ENCODE data around the gene GNA12. TPM values are rescaled to one million over a fixed set of nuclear protein-coding genes. Genes with fewer than 3 reads are reported as not detected.
"Not testable (repeated sequence)": the region's sequence is repeated elsewhere in the genome, so short reads cannot be mapped to it uniquely, and the experiment has no call there.

The GNA12 gene
- total RNA-seq, 3 donors from 2014 or later (not counting 1 experiment from before 2014, with no cell fraction given), result 12.6 to 20.2 (median 19.5) TPM

DNA sequence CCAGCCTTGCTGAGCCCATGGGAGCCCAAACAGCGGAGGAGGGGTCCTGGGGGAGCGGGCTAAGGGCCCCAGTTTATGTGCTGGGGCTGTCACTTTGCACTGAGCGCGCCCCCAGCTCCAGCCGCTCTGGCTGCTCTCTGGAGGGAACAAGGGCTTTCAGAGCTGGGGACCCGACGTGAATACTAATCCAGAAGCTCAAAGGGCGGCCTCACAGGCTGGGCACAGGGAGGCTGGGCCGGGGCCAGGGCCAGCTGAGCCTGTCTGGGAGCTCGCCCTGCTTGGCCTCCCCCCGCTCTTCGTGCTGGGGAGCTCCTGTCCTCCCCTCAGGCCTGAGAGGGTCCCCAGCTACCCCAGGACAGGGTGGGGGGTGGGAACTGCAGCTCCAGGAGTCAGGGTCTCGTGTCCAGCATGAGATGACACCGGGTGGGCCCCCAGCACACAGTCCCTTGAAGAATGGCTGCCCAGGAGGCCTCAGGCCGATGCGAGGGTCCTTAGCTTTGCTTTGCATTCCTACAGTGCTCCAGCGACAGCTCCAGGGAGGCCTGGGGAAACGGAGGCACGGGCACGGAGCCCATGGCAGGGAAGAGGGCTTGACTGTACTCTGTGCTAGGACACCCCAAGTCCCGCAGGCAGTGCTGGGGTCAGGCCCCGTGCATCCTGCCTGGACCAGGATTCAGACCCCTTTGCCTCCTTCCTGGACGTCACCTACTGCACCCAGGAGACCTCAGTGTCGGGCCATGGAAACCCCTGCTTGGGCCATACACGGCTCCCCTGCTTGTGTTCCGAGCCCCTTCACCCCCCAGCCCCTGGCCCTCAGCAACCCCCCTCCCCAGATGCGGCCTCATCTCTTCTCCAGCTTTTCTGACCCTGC, 161.9 kb downstream of the GNA12 start:
- H3K27ac Mint-ChIP-seq, result no peak overlapping the region
- 88% methylated on average over 27 of the region's 27 CpGs for WGBS (ENCODE audit: insufficient coverage)
- no peaks in the 10 kb centered on the region for H3K36me3 ChIP-seq (ENCODE audit: control insufficient read depth, insufficient read depth, low read length)
- DNase-seq (no peak), ATAC-seq (no peak)
- peaks cover 8% of the 10 kb centered on the region for H3K27me3 ChIP-seq (ENCODE audit: control insufficient read depth, insufficient read depth, low read length)
- TF ChIP-seq, protein P1, sequence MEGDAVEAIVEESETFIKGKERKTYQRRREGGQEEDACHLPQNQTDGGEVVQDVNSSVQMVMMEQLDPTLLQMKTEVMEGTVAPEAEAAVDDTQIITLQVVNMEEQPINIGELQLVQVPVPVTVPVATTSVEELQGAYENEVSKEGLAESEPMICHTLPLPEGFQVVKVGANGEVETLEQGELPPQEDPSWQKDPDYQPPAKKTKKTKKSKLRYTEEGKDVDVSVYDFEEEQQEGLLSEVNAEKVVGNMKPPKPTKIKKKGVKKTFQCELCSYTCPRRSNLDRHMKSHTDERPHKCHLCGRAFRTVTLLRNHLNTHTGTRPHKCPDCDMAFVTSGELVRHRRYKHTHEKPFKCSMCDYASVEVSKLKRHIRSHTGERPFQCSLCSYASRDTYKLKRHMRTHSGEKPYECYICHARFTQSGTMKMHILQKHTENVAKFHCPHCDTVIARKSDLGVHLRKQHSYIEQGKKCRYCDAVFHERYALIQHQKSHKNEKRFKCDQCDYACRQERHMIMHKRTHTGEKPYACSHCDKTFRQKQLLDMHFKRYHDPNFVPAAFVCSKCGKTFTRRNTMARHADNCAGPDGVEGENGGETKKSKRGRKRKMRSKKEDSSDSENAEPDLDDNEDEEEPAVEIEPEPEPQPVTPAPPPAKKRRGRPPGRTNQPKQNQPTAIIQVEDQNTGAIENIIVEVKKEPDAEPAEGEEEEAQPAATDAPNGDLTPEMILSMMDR (IDR thresholded peaks at IDR 0.05), result no peak
- H3K4me3 Mint-ChIP-seq, result no peak overlapping the region
- H3K27me3 Mint-ChIP-seq (ENCODE audit: low read depth in 2 of 2), result peaks cover 18 to 19% of the 10 kb centered on the region in 2 donors
- no peaks in the 10 kb centered on the region for H3K4me1 ChIP-seq (ENCODE audit: control insufficient read depth, insufficient read depth, low read length)
- no peaks in the 10 kb centered on the region for H3K36me3 Mint-ChIP-seq
- H3K9me3 Mint-ChIP-seq, result no peaks in the 10 kb centered on the region
- H3K9me3 ChIP-seq (ENCODE audit: control insufficient read depth, insufficient read depth, low read length), result no peaks in the 10 kb centered on the region
- intact Hi-C loops (cut with micrococcal nuclease), result loop anchor here (5.0 kb wide), 2 partner anchors 205 to 230 kb away; partner anchors contain the start of gene GRIFIN
- peaks cover 0 to 4% of the 10 kb centered on the region in 2 donors for H3K4me1 Mint-ChIP-seq
- H3K4me3 ChIP-seq (ENCODE audit: low read length), result no peak overlapping the region
- H3K27ac ChIP-seq (ENCODE audit: low read length), result no peak overlapping the region

- peak; percentile 56 to 70 (median 67) for ATAC-seq
These were observed 163.2 kb downstream of the GNA12 start for GRCh38 chr7:2680792-2681490.

DNA sequence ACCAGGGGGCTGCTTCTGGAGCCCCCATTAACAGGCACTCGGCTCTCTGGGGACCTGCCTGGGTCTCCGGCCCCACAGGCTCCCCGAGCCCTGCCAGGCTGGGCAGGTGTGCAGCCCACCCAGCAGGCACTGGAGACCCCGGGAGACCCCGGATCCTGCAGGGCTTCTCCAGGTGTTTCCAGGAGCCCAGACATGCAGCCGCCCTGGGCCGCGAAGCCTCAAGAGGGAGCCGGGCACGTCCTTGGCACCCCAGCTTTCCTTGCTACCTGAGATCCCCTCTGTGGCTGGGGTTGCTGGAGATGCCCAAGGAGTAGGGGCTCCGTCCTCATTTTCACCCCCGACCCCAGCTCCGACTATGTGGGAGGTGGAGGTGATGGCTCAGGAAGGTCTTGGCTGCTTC, 163.9 kb downstream of the GNA12 start:
- peaks cover 11 to 13% of the 10 kb centered on the region in 2 donors for H3K27me3 Mint-ChIP-seq (ENCODE audit: low read depth in 2 of 2)
- H3K36me3 ChIP-seq (ENCODE audit: control insufficient read depth, insufficient read depth, low read length), result no peaks in the 10 kb centered on the region
- H3K9me3 Mint-ChIP-seq, result no peaks in the 10 kb centered on the region
- ATAC-seq (no peak), DNase-seq (no peak)
- TF ChIP-seq, protein P1 (IDR thresholded peaks at IDR 0.05), result no peak
- no peaks in the 10 kb centered on the region for H3K36me3 Mint-ChIP-seq
- no peaks in the 10 kb centered on the region for H3K9me3 ChIP-seq (ENCODE audit: control insufficient read depth, insufficient read depth, low read length)
- H3K4me3 Mint-ChIP-seq, result no peak overlapping the region
- no peak overlapping the region for H3K27ac ChIP-seq (ENCODE audit: low read length)
- intact Hi-C loops (cut with micrococcal nuclease), result loop anchor here (5.0 kb wide), 2 partner anchors 203 to 228 kb away; partner anchors contain the start of gene GRIFIN
- no peak overlapping the region for H3K27ac Mint-ChIP-seq
- 90% methylated on average over 13 of the region's 13 CpGs for WGBS (ENCODE audit: insufficient coverage)
- no peaks in the 10 kb centered on the region for H3K27me3 ChIP-seq (ENCODE audit: control insufficient read depth, insufficient read depth, low read length)
- H3K4me3 ChIP-seq (ENCODE audit: low read length), result no peak overlapping the region
- H3K4me1 ChIP-seq (ENCODE audit: control insufficient read depth, insufficient read depth, low read length), result no peaks in the 10 kb centered on the region
- peaks cover 0 to 4% of the 10 kb centered on the region in 2 donors for H3K4me1 Mint-ChIP-seq

More at GRCh38 chr7:2680792-2681490, 163.2 kb downstream of the GNA12 start:
- intact Hi-C loops (cut with micrococcal nuclease), result loop anchor here (5.0 kb wide), 2 partner anchors 204 to 229 kb away; partner anchors contain the start of gene GRIFIN
- Histone ChIP-seq H3K4me3 (ENCODE audit: low read length) (no peak overlapping the region), H3K4me1 (ENCODE audit: control insufficient read depth, insufficient read depth, low read length) (no peaks in the 10 kb centered on the region), H3K9me3 (ENCODE audit: control insufficient read depth, insufficient read depth, low read length) (no peaks in the 10 kb centered on the region), H3K27me3 (ENCODE audit: control insufficient read depth, insufficient read depth, low read length) (no peaks in the 10 kb centered on the region), H3K36me3 (ENCODE audit: control insufficient read depth, insufficient read depth, low read length) (no peaks in the 10 kb centered on the region), H3K27ac (ENCODE audit: low read length) (no peak overlapping the region)
- no peak overlapping the region for H3K27ac Mint-ChIP-seq
- H3K4me3 Mint-ChIP-seq, result no peak overlapping the region
- H3K27me3 Mint-ChIP-seq (ENCODE audit: low read depth in 2 of 2), result peaks cover 11 to 15% of the 10 kb centered on the region in 2 donors
- DNase-seq, result peak; percentile 53 to 71
- no peaks in the 10 kb centered on the region for H3K36me3 Mint-ChIP-seq
- TF ChIP-seq, protein P1 (IDR thresholded peaks at IDR 0.05), result peak; percentile 62
- H3K9me3 Mint-ChIP-seq, result no peaks in the 10 kb centered on the region
- H3K4me1 Mint-ChIP-seq, result peaks cover 0 to 4% of the 10 kb centered on the region in 2 donors
- 58% methylated on average over 26 of the region's 27 CpGs for WGBS (ENCODE audit: insufficient coverage)

- 93% methylated on average over 58 of the region's 64 CpGs for WGBS (ENCODE audit: insufficient coverage)
- not testable (repeated sequence) for H3K27me3 ChIP-seq (ENCODE audit: control insufficient read depth, insufficient read depth, low read length); DNase-seq; H3K27ac ChIP-seq (ENCODE audit: low read length); H3K9me3 Mint-ChIP-seq; H3K4me1 Mint-ChIP-seq; H3K36me3 ChIP-seq (ENCODE audit: control insufficient read depth, insufficient read depth, low read length); H3K9me3 ChIP-seq (ENCODE audit: control insufficient read depth, insufficient read depth, low read length); H3K27ac Mint-ChIP-seq; H3K4me3 ChIP-seq (ENCODE audit: low read length); H3K36me3 Mint-ChIP-seq; H3K4me3 Mint-ChIP-seq; H3K4me1 ChIP-seq (ENCODE audit: control insufficient read depth, insufficient read depth, low read length)
- ATAC-seq, result peak in 2 of 3 donors; percentile 24 to 35
- intact Hi-C loops (cut with micrococcal nuclease), result loop anchor here (5.0 kb wide), 2 partner anchors 202 to 227 kb away; partner anchors contain the start of gene GRIFIN
- H3K27me3 Mint-ChIP-seq (ENCODE audit: low read depth in 2 of 2), result peaks cover 13 to 15% of the 10 kb centered on the region in 2 donors
These were observed 164.7 kb downstream of the GNA12 start for GRCh38 chr7:2679135-2680127.

- ATAC-seq, result peak in 1 of 3 donors; percentile 19
- peaks cover 13 to 15% of the 10 kb centered on the region in 2 donors for H3K27me3 Mint-ChIP-seq (ENCODE audit: low read depth in 2 of 2)
- H3K36me3 ChIP-seq (ENCODE audit: control insufficient read depth, insufficient read depth, low read length); DNase-seq; intact Hi-C loops (cut with micrococcal nuclease); H3K9me3 ChIP-seq (ENCODE audit: control insufficient read depth, insufficient read depth, low read length); H3K4me1 ChIP-seq (ENCODE audit: control insufficient read depth, insufficient read depth, low read length); H3K27me3 ChIP-seq (ENCODE audit: control insufficient read depth, insufficient read depth, low read length); H3K9me3 Mint-ChIP-seq; H3K4me3 Mint-ChIP-seq; H3K27ac ChIP-seq (ENCODE audit: low read length); H3K27ac Mint-ChIP-seq; H3K4me3 ChIP-seq (ENCODE audit: low read length); H3K4me1 Mint-ChIP-seq; H3K36me3 Mint-ChIP-seq: not testable (repeated sequence)
- 77% methylated on average over 10 of the region's 15 CpGs for WGBS (ENCODE audit: insufficient coverage)
These were observed 165.7 kb downstream of the GNA12 start for GRCh38 chr7:2678454-2678853.

Data from natural killer cell (primary cell).